A673 (cell line): ENCODE measurements around the gene LSM4. TPM values are rescaled to one million over a fixed set of nuclear protein-coding genes. Genes with fewer than 3 reads are reported as not detected.

Experiments used
- BruUV-seq: library from RNA; stranded (reverse); fragments of 400-500 nt; replicated peaks from 2 replicates; lab custom pipeline; 2021; lab: Mats Ljungman, UMichigan
- CTCF ChIA-PET: fragments of 300-600 bp; sonication (Branson Sonifier 250); formaldehyde crosslinking; loops from one replicate; lab custom pipeline; 2022; ENCODE audit warnings: antibody characterized with exemption; lab: Charles Lee
- POLR2A ChIA-PET: fragments of 300-600 bp; sonication (Branson Sonifier 250); formaldehyde crosslinking; loops from one replicate; lab custom pipeline; 2022; ENCODE audit warnings: antibody characterized with exemption; ENCODE audit not compliant: low non-redundant PET; lab: Charles Lee
- DNase-seq: peaks from one replicate; pipeline ENCODE4 v3.0.0-alpha.2; 2015; ENCODE audit warnings: low spot score
- H3K27ac ChIP-seq: fragments of 200-600 bp; sonication (generic); 2 replicates; pipeline ENCODE4 v1.5.1; 2016; ENCODE audit warnings: mixed run types, low read depth, mild to moderate bottlenecking, mixed read lengths, antibody characterized with exemption, low read length; ENCODE audit not compliant: poor library complexity, severe bottlenecking
- H3K27me3 ChIP-seq: fragments of 200-600 bp; sonication (generic); replicated peaks from 2 replicates; pipeline ENCODE4 v1.6.1; 2017; ENCODE audit warnings: mixed run types, low read depth, mild to moderate bottlenecking, mixed read lengths, antibody characterized with exemption, low read length; ENCODE audit not compliant: insufficient read depth, poor library complexity
- H3K36me3 ChIP-seq: fragments of 200-600 bp; sonication (generic); 2 replicates; pipeline ENCODE4 v1.6.1; 2016; ENCODE audit warnings: mixed run types, mild to moderate bottlenecking, mixed read lengths, antibody characterized with exemption, low read length; ENCODE audit not compliant: insufficient read depth, poor library complexity, severe bottlenecking
- H3K4me1 ChIP-seq: fragments of 200-600 bp; sonication (generic); 2 replicates; pipeline ENCODE4 v1.6.1; 2017; ENCODE audit warnings: mixed run types, mild to moderate bottlenecking, mixed read lengths, antibody characterized with exemption, low read length; ENCODE audit not compliant: insufficient read depth, poor library complexity, severe bottlenecking
- H3K4me3 ChIP-seq: fragments of 200-600 bp; sonication (generic); 2 replicates; pipeline ENCODE4 v1.5.1; 2016; ENCODE audit warnings: low read depth, mixed run types, mild to moderate bottlenecking, mixed read lengths, low read length; ENCODE audit not compliant: poor library complexity, severe bottlenecking
- H3K9me3 ChIP-seq: fragments of 200-600 bp; sonication (generic); 2 replicates; pipeline ENCODE4 v1.6.1; 2016; ENCODE audit warnings: mixed run types, low read depth, mild to moderate bottlenecking, mixed read lengths, antibody characterized with exemption, low read length; ENCODE audit not compliant: poor library complexity, severe bottlenecking
- CTCF ChIP-seq: fragments of 300-800, 200-600 bp; sonication (generic); conservative IDR thresholded peaks from 2 replicates; pipeline ENCODE4 v1.5.1; 2017; ENCODE audit warnings: low read depth, mild to moderate bottlenecking, antibody characterized with exemption, low read length, moderate library complexity, mixed read lengths
- EZH2 ChIP-seq: fragments of 200-600 bp; sonication (generic); IDR thresholded peaks from 2 replicates; pipeline ENCODE4 v1.6.1; 2017; ENCODE audit warnings: borderline replicate concordance, low read depth, mild to moderate bottlenecking, mixed read lengths, antibody characterized with exemption, low read length; ENCODE audit not compliant: poor library complexity, severe bottlenecking
- intact Hi-C: fragments of 100-400 bp; cut with micrococcal nuclease; formaldehyde crosslinking; loops from one replicate; pipeline ENCODE4 v1.10.0; 2022; ENCODE audit not compliant: unreplicated experiment
- total RNA-seq: library from RNA; stranded (reverse); gene quantifications from 2 replicates; pipeline ENCODE4 v1.2.3, GENCODE V29; 2021

Gene LSM4
- total RNA-seq, 1 experiment from 2014 or later: 252 TPM

GRCh38 chr19:18298601-18299000 lies 24.3 kb downstream of the LSM4 start:
- H3K36me3 ChIP-seq: no peaks in the 10 kb centered on the region
- H3K27ac ChIP-seq: no peak overlapping the region
- no peak overlapping the region for H3K4me3 ChIP-seq
- no peaks in the 10 kb centered on the region for H3K27me3 ChIP-seq
- intact Hi-C loops: no loop called here
- ChIA-PET CTCF (no interaction called here), POLR2A (no interaction called here)
- TF ChIP-seq EZH2 (no peak), CTCF (no peak)
- BruUV-seq: no TSS peak
- H3K9me3 ChIP-seq: no peaks in the 10 kb centered on the region
- no peak for DNase-seq
- no peaks in the 10 kb centered on the region for H3K4me1 ChIP-seq

- no peaks in the 10 kb centered on the region for H3K27me3 ChIP-seq
- no peak for DNase-seq
- ChIA-PET POLR2A (no interaction called here), CTCF (interaction anchor here (1.4 kb wide), 1 partner anchor 18 kb away, joined by 5 read pairs; no protein-coding TSS in a partner anchor)
- TF ChIP-seq EZH2 (no peak), CTCF (no peak)
- BruUV-seq: no TSS peak
- intact Hi-C loops: no loop called here
- no peak overlapping the region for H3K27ac ChIP-seq
- peaks cover 7% of the 10 kb centered on the region for H3K4me1 ChIP-seq
- no peak overlapping the region for H3K4me3 ChIP-seq
- no peaks in the 10 kb centered on the region for H3K36me3 ChIP-seq
- no peaks in the 10 kb centered on the region for H3K9me3 ChIP-seq
These were observed 25.6 kb downstream of the LSM4 start for GRCh38 chr19:18297308-18297707.

GRCh38 chr19:18295034-18295451 lies 27.8 kb downstream of the LSM4 start:
- Histone ChIP-seq H3K27me3 (no peaks in the 10 kb centered on the region), H3K4me3 (no peak overlapping the region), H3K9me3 (no peaks in the 10 kb centered on the region), H3K27ac (no peak overlapping the region), H3K36me3 (no peaks in the 10 kb centered on the region), H3K4me1 (peaks cover 26% of the 10 kb centered on the region)
- no TSS peak for BruUV-seq
- DNase-seq: no peak
- ChIA-PET CTCF (no interaction called here), POLR2A (no interaction called here)
- intact Hi-C loops: no loop called here
- TF ChIP-seq EZH2 (no peak), CTCF (no peak)
